ENCODE data around the gene CCIN.

Gene CCIN

DNA sequence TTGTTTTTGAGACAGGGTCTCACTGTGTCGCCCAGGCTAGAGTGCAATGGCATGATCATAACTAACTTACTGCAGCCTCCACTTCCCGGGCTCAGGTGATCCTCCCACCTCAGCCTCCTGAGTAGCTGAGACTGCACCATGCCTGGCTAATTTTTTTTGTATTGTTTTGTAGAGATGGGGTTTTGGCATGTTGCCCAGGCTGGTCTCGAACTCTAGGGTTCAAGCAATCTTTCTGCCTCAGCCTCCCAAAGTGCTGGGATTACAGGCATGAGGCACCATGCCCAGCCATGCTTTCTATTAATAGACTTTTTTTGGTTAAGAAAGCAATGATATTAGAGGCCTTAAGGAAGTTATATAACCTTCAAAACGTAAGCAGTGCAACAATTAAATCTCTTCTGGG is 44.8 kb downstream of the CCIN start:
- TF ChIP-seq, protein P1, sequence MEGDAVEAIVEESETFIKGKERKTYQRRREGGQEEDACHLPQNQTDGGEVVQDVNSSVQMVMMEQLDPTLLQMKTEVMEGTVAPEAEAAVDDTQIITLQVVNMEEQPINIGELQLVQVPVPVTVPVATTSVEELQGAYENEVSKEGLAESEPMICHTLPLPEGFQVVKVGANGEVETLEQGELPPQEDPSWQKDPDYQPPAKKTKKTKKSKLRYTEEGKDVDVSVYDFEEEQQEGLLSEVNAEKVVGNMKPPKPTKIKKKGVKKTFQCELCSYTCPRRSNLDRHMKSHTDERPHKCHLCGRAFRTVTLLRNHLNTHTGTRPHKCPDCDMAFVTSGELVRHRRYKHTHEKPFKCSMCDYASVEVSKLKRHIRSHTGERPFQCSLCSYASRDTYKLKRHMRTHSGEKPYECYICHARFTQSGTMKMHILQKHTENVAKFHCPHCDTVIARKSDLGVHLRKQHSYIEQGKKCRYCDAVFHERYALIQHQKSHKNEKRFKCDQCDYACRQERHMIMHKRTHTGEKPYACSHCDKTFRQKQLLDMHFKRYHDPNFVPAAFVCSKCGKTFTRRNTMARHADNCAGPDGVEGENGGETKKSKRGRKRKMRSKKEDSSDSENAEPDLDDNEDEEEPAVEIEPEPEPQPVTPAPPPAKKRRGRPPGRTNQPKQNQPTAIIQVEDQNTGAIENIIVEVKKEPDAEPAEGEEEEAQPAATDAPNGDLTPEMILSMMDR (IDR thresholded peaks at IDR 0.05; ENCODE audit: control extremely low read depth, extremely low read depth, low read depth, missing control alignments): no peak
- CTCF ChIA-PET: interaction anchor here (1.8 to 2.2 kb wide), 2 partner anchors 10 to 25 kb away, joined by 5 to 6 read pairs; no protein-coding TSS in a partner anchor
- DNase-seq (ENCODE audit: extremely low spot score): no peak
- POLR2A ChIA-PET: interaction anchor here (0.6 kb wide), 1 partner anchor 187 kb away, joined by 4 read pairs; no protein-coding TSS in a partner anchor

DNA sequence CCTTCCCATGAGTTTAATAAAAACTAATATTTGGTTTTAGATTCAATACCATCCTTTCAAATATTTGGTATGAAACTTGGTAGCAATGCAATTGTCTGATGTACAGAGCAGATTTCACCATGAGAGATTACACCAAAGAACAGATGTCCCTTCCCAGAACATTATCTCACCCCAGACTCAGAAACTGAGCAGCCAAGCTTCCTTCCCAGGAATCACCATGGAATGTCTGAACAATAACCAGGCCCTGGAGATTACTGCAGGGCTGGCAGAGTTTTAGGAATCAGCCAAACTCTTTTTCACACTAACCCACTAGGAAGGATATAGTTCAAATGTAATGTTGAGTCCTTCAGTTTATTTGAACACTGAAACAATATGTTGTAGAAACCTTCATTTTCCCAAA is 45.4 kb downstream of the CCIN start:
- ChIA-PET POLR2A (no interaction called here), CTCF (interaction anchor here (2.2 kb wide), 1 partner anchor 9 kb away, joined by 6 read pairs; no protein-coding TSS in a partner anchor)
- TF ChIP-seq, protein P1 (IDR thresholded peaks at IDR 0.05; ENCODE audit: control extremely low read depth, extremely low read depth, low read depth, missing control alignments): no peak
- no peak for DNase-seq (ENCODE audit: extremely low spot score)

DNA sequence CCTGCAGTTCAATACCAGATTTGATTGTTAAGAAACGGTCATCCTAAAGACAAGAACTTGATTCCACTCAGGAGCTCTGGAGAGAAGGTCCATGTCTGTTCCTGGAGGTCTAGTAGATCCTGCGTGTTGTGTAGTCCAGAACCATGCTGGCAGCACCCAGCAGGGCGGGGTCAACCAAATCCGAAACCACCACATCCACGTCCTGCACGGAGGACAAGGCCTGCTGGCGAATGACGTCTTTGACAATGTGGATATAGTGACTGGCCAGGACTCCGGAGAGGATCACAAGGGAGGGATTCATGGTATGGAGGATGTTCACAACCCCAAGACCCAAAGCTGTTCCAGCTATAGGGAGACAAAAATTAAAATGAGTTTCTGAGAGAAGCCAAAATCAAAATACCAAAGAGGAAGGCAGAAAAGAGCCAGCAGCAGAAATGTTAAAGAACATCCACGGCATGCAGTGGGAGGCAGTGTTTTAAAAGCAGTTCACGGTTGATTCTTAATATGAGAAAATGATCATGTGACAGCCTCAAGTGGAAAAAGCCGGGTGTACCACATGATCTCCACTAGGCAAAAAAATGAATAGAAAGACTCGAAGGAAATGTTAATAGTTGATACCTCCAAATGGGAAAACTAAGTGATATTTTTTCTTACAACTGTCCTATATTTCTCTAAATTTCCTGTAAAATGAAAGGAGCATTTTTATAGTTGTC is 48.2 kb downstream of the CCIN start:
- POLR2A ChIA-PET: no interaction called here
- CTCF ChIA-PET: no interaction called here

DNA sequence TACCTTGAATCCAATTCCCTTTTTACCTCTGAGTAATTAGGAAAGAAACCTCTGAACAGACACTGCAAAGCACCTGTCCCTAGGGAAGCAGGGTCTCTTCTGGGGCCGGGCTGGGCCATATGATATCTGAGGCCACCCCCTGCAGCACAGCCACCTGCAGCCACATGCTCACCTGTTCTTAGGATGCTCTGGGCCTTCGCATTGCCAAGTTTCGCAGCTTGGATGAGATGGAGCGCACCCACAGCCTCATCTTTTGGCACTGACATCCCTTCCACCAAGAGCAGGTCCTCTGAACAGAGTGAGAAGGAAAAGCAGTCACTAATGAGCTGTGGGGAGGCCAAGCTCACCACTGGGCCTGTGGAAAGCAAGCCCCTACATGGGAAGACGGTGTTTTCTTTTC is 48.8 kb downstream of the CCIN start:
- TF ChIP-seq, protein P1 (IDR thresholded peaks at IDR 0.05; ENCODE audit: control extremely low read depth, extremely low read depth, low read depth, missing control alignments): no peak
- ChIA-PET CTCF (no interaction called here), POLR2A (no interaction called here)
- no peak for DNase-seq (ENCODE audit: extremely low spot score)

More for the DNA sequence above, 48.2 kb downstream of the CCIN start:
- no peak for DNase-seq (ENCODE audit: extremely low spot score)
- TF ChIP-seq, protein P1 (IDR thresholded peaks at IDR 0.05; ENCODE audit: control extremely low read depth, extremely low read depth, low read depth, missing control alignments): no peak

DNA sequence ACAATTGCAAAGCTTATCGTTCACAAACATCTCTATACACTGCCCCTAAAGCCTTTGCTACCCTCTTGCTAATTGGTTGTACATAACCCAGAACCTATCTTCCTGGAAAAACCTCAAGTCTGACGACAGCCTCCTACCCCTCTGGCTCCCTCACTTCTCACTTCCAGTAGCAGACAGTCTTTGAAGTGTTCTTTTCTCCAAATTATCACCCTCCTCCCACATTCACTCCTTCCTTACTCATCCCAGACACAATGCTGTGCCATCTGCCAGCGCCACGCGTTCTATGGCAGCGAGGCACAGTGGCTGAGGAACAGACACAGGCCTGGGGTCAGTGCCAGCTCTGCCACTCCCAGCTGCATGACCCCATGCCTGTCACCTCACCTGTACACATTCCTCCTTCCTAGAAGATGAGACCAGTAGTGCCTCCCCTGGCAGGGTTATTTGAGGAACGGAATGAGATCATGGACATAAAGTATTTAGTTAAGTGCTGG is 49.3 kb downstream of the CCIN start:
- ChIA-PET CTCF (interaction anchor here (0.7 kb wide), 1 partner anchor 17 kb away, joined by 3 read pairs; no protein-coding TSS in a partner anchor), POLR2A (no interaction called here)
- no peak for DNase-seq (ENCODE audit: extremely low spot score)
- TF ChIP-seq, protein P1 (IDR thresholded peaks at IDR 0.05; ENCODE audit: control extremely low read depth, extremely low read depth, low read depth, missing control alignments): no peak

All from GM10248 (cell line).